Measurements from ENCODE around the gene CTIF.
"Not testable (repeated sequence)": the region's sequence is repeated elsewhere in the genome, so short reads cannot be mapped to it uniquely, and the experiment has no call there.

CTIF gene

GRCh38 chr18:48860269-48861180 lies 321.7 kb downstream of the CTIF start:
- no peak for DNase-seq

GRCh38 chr18:48861181-48861708 lies 322.4 kb downstream of the CTIF start:
- no peak for DNase-seq

DNA sequence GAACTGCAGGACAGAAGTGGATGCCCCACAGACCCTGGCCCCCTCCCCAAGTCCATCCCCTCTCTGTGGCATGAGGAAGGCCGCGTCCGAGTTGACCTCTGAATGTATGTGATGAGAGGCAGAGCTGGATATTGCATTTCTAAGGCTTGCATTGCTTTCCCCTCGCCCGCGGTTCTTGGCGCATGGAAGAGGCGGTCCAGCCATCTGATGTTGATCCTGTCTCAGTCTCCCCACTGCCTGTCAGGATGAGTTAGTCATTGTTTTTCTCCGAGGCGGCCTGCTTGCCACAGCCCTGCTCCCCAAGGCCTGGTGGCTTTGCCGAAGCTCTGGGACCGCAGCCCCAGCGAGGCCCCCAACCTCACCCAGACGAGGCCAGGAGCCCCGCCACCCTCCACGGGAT lies 323.3 kb downstream of the CTIF start:
- DNase-seq: no peak

GRCh38 chr18:48862678-48863270 lies 323.9 kb downstream of the CTIF start:
- DNase-seq: no peak

GRCh38 chr18:48863432-48864065 lies 324.7 kb downstream of the CTIF start:
- DNase-seq: no peak

GRCh38 chr18:48864876-48865275 lies 326.0 kb downstream of the CTIF start:
- no peak for DNase-seq

GRCh38 chr18:48866028-48866733 lies 327.4 kb downstream of the CTIF start:
- DNase-seq: no peak

DNA sequence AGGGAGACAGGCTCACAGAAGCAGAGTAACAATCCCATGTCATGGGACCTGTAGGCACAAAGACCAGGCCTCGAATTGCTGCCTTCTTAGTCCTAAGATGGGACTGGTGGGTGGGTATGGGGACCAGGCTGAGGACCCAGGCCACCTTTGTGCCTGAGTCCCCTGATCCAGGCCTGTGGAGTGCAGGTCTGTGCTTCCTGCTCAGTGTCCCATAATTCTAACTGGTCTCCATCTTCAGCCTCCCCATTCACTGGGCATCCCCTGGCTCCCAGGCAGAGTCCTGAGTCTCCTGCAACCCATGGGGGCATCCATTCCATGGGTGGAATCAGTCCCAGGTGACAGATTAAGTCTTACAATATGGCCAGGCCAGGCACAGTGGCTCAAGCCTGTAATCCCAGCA lies 328.0 kb downstream of the CTIF start:
- DNase-seq: no peak

DNA sequence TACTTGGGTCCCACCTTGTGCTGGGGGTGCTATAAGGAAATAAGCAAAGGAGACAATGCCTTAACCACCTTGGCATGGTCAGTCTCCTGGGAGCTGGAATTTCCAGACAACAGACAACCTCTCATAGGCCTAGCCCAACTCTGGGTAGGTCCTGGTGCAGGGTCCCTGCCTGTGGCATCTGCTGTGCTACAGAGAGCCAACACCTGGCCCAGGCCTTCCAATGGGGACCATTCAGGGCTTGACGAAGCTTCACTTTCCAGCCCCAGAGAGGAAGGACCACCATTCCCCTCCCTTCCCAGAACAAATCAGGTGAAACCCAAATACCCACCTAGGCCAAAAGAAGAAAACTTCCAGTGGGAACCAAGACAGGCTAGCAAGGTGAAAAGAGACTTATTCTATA lies 329.1 kb downstream of the CTIF start:
- no peak for DNase-seq

- DNase-seq: no peak
These were observed 329.9 kb downstream of the CTIF start for GRCh38 chr18:48868468-48869466.

DNA sequence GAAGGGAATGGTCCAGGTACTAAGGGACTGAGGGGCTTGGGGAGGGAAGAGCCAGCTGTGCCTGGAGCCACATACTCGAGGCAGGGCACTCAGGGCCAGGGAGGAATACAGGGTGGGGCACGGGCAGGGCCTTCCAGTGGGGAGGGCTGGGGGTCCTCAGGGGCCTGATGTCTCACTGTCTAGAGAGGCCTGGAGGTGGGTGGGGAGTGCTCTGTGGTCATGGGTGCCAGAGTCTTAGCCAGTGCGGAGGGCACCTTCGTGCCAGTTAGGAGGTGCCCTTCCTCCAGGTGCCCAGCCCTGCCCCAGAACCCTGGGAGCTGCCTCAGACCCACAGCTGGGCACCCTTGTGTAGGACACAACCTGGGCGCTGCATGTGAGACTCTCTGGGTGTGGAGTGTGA lies 330.8 kb downstream of the CTIF start:
- DNase-seq: no peak

GRCh38 chr18:48870926-48871325 lies 332.1 kb downstream of the CTIF start:
- DNase-seq: not testable (repeated sequence)

DNA sequence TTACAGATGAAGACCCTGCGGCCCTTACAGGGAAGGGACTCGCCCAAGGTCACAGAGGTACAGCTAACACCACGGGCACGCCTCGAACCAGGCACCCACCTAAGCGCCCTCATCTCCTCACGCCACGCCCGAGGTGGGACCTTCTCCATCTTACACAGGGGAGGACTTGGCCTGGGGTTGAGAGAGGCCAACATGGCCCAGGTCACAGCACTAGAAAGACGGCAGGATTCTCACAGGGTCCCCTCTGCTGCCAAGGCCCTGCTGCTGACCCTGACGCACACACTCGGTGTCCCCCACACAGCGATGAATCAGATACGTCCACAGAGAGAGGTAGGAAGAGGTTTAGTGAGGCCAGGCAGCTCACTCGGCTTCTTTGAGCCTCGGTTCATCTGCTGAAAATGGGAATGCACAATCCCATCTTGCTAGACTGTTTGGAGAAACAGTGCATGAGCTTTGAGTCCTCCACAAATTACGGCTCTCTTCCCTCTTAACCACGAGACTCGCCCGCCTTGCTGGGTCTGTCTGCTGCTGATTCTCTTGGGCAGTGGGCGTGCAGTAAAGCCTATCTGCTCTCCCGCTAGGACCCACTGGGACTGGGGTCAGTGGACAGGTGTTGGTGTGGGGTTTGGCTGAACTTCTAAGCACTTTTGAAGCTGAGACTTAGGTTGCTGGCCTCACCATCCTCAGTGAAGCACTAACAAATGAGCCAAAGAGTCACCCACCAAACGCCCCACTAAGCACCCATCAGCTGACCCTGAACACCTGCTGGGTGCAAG lies 332.7 kb downstream of the CTIF start:
- DNase-seq: no peak

GRCh38 chr18:48872234-48873145 lies 333.7 kb downstream of the CTIF start:
- DNase-seq: no peak

DNA sequence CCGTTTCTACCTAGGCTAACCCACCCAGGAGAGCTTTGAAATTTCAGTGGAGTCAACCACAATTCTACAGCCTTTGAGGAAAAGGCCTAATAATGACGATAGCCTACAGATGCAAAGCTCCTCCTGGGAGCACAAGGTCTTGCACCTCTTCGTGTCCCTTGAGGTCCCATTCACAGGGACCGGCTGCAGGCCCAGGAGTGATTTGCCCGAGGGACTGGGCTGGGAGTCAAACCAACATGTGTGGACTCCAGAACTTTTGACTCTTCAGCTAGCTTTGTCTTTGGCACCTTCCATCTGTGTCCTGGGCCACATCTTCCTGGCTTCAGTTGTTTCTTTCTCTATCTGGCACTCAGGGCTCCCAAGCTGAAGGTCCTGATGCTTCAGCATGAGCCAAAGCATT lies 335.4 kb downstream of the CTIF start:
- DNase-seq: no peak

- DNase-seq: no peak
These were observed 335.9 kb downstream of the CTIF start for GRCh38 chr18:48874701-48875162.

DNA sequence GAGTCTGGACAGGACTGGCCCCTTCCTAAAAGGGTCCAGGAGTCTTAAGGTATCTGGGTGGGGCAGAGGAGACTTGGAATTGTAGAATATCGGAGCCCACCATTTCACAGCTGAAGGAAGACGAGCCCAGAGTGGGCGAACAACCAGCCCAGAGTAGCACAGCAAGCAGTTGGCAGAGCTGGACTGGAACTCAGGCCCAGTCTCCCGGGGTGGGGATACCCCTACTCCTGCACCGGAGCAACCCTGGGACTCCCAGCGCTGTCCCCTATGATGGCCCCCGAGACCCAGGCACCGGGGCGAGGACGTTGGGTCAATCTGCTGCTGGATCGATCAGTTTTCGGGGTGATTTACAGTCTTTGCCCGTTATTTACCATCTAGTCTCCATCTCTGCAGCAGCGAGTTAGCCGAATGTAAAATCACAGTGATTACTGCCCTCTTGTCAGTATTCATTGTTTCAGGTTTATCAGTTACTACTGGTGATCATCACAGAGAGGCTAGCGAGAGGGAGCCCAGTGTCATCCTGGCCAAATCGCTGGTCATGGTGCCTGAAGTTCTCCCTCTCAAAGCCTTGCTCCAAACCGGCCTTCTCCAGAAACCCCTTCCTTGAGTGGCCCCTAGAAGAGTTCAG lies 336.6 kb downstream of the CTIF start:
- no peak for DNase-seq

- no peak for DNase-seq
These were observed 337.2 kb downstream of the CTIF start for GRCh38 chr18:48875942-48876511.

GRCh38 chr18:48876590-48876989 lies 337.8 kb downstream of the CTIF start:
- no peak for DNase-seq

Data from NCI-H526 treated with DMSO at 0.1 percent for 48 hours (cell line).